ENCODE data around the gene DCAF5.

DNA sequence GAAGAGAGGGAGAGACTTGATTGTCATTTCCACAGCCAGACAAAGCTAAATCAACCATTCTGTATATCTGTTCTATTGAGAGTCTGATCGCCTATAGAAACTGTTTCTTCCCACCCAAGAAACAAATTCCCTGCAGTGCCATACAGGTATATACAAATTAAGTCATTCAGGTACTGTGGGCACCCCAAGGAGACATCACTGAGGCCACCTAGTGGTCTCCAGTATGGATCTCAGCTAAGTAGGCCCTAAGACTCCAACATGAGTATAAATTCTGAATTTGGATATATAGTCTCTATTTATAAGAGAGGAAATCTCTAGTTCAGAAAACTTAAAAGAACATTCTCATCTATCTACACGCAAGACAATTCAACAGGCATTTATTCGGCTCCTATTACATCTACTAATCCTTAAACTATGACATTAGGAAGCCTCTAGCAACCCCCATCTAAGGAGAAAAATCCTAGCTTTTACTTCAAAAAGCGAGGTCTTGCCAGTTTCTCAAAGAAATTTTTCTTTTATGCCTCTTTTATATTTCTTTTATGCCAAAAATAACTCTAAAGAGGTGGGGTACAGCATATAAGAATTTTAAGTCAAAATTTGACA, 62.6 kb downstream of the DCAF5 start:
- TF ChIP-seq CTCF (IDR thresholded peaks at IDR 0.05) (peak in 2 of 3 donors; percentile 23 to 39), POLR2A (IDR thresholded peaks at IDR 0.05) (no peak), EP300 (IDR thresholded peaks at IDR 0.05) (no peak)

Data from ovary (tissue), 3 donors.